ENCODE measurements around the gene GRID1.

DNA sequence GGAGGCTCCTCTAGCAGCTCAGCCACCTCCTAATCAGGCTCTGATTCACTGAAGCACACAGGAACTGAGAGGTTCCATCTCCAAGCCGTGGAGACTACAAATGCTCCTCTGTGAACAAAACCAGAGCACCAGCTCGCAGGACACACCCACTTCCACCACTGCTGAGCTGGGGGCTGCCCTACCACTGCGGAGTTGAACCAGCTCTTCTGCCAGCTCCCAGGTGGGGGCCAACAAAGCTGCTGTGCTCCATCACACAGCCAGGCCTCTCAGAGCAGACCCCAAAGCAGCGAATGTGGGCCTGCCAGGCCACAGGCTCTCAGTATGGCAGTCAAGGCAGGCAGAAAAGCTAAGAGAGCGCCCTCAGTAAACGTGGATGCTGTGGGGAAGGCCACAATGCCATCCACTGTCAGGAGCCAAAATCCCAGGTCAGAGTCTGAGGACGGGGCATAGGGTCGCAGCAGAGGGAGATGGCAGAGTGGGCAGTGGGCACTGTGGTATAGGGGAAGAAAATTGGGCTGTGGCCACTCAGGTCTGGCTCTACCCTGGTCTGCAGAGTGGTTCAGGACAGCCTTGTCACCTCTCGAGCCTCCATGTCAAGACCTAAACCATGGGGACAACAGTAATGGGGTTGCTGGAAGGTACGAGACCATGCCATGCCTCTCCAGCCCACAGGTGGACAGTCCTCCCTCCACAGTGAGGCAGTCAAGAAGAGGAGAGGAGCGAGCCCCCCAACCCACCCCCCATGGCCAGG is 82.1 kb downstream of the GRID1 start:
- TF ChIP-seq, protein P1, sequence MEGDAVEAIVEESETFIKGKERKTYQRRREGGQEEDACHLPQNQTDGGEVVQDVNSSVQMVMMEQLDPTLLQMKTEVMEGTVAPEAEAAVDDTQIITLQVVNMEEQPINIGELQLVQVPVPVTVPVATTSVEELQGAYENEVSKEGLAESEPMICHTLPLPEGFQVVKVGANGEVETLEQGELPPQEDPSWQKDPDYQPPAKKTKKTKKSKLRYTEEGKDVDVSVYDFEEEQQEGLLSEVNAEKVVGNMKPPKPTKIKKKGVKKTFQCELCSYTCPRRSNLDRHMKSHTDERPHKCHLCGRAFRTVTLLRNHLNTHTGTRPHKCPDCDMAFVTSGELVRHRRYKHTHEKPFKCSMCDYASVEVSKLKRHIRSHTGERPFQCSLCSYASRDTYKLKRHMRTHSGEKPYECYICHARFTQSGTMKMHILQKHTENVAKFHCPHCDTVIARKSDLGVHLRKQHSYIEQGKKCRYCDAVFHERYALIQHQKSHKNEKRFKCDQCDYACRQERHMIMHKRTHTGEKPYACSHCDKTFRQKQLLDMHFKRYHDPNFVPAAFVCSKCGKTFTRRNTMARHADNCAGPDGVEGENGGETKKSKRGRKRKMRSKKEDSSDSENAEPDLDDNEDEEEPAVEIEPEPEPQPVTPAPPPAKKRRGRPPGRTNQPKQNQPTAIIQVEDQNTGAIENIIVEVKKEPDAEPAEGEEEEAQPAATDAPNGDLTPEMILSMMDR (IDR thresholded peaks at IDR 0.05): no peak
- no peak for TF ChIP-seq POLR2A (IDR thresholded peaks at IDR 0.05)
